MM.1S (cell line): ENCODE results near the gene USP5.

Experiments used
- CTCF ChIP-seq: fragments of 300-600 bp; sonication (generic); IDR thresholded peaks from 2 replicates; pipeline ENCODE4 v1.5.1; 2016; ENCODE audit warnings: antibody characterized with exemption, low read length, mixed read lengths
- EZH2 ChIP-seq: fragments of 300-600 bp; sonication (generic); optimal IDR thresholded peaks from 2 replicates; pipeline ENCODE3; 2017; ENCODE audit warnings: low read depth, mild to moderate bottlenecking, antibody characterized with exemption, low read length, mixed read lengths
- EZH2phosphoT487 ChIP-seq: fragments of 300-600 bp; sonication (generic); IDR thresholded peaks from 2 replicates; pipeline ENCODE4 v1.6.1; 2018; ENCODE audit warnings: antibody characterized with exemption, low read length

- TF ChIP-seq CTCF = no peak
- TF ChIP-seq EZH2 = no peak
- TF ChIP-seq EZH2phosphoT487 = no peak
Measured at GRCh38 chr12:6863033-6863432, 11.1 kb downstream of the USP5 start.
